GM06990 (cell line): ENCODE measurements around the gene TYW3.

Experiments used
- DNase-seq: peaks from one replicate; pipeline ENCODE4 v3.0.0-alpha.2; 2011; ENCODE audit not compliant: insufficient read length; ENCODE audit errors: extremely low read depth
- H3K27me3 ChIP-seq: replicated peaks from 2 replicates; pipeline ENCODE4 v1.6.0; 2011; ENCODE audit warnings: low read length; ENCODE audit not compliant: control insufficient read depth, insufficient read depth
- H3K36me3 ChIP-seq: 2 replicates; pipeline ENCODE4 v1.5.1; 2011; ENCODE audit warnings: low read length; ENCODE audit not compliant: control insufficient read depth, insufficient read depth
- H3K4me3 ChIP-seq: replicated peaks from 2 replicates; pipeline ENCODE4 v1.5.1; 2011; ENCODE audit warnings: low read depth, mild to moderate bottlenecking, control low read depth, low read length
- CTCF ChIP-seq: IDR thresholded peaks from 2 replicates; pipeline ENCODE4 v1.5.1; 2011; ENCODE audit warnings: low read length, control low read depth, mild to moderate bottlenecking, inconsistent platforms; ENCODE audit not compliant: insufficient read depth, poor library complexity, severe bottlenecking

TYW3 gene

GRCh38 chr1:74732960-74733603 lies at the start of gene TYW3, which contains the start of gene CRYZ:
Gene TYW3, plus strand, starts transcription at chr1:74733152. Its CDS starts 93 bp downstream, at chr1:74733245.
Gene CRYZ, minus strand, starts transcription at chr1:74733050. Its CDS starts 8,229 bp downstream, at chr1:74724821.
- Histone ChIP-seq H3K36me3 (peaks cover 7% of the 10 kb centered on the region), H3K4me3 (peak within 1 kb of the TSS; percentile 82), H3K27me3 (no peaks in the 10 kb centered on the region)
- no peak for TF ChIP-seq CTCF
- peak; percentile 88 for DNase-seq

- Histone ChIP-seq H3K36me3 (no peaks in the 10 kb centered on the region), H3K4me3 (no peak overlapping the region), H3K27me3 (no peaks in the 10 kb centered on the region)
- no peak for DNase-seq
- no peak for TF ChIP-seq CTCF
Measured at GRCh38 chr1:74683656-74684055, 49.3 kb upstream of the TYW3 start.

GRCh38 chr1:74684301-74684700 lies 48.7 kb upstream of the TYW3 start:
- no peak for DNase-seq
- no peaks in the 10 kb centered on the region for H3K27me3 ChIP-seq
- H3K36me3 ChIP-seq, result no peaks in the 10 kb centered on the region
- TF ChIP-seq CTCF, result no peak
- no peak overlapping the region for H3K4me3 ChIP-seq

- no peaks in the 10 kb centered on the region for H3K36me3 ChIP-seq
- no peak for TF ChIP-seq CTCF
- DNase-seq, result no peak
- H3K27me3 ChIP-seq, result no peaks in the 10 kb centered on the region
- H3K4me3 ChIP-seq, result no peak overlapping the region
Measured at GRCh38 chr1:74686928-74687327, 46.0 kb upstream of the TYW3 start.

GRCh38 chr1:74689621-74690363 lies 43.2 kb upstream of the TYW3 start:
- no peaks in the 10 kb centered on the region for H3K36me3 ChIP-seq
- H3K4me3 ChIP-seq, result no peak overlapping the region
- no peaks in the 10 kb centered on the region for H3K27me3 ChIP-seq
- peak; percentile 59 for TF ChIP-seq CTCF
- DNase-seq, result no peak
